ENCODE data around the gene SIRPA. TPM values are rescaled to one million over a fixed set of nuclear protein-coding genes. Genes with fewer than 3 reads are reported as not detected.

Gene SIRPA
- total and polyA plus RNA-seq, 4 experiments from 2014 or later = 1.8 to 2.4 TPM; not detected in 2

- no peak for DNase-seq
- intact Hi-C loops (cut with micrococcal nuclease) = no loop called here
- Histone ChIP-seq H3K27ac (ENCODE audit: low read depth, low read length) (no peak overlapping the region), H3K4me3 (ENCODE audit: low read length in 2 of 2) (no peak overlapping the region), H3K4me1 (ENCODE audit: insufficient read depth, low read length) (peaks cover 4% of the 10 kb centered on the region), H3K36me3 (ENCODE audit: insufficient read depth, low read length) (no peaks in the 10 kb centered on the region), H3K27me3 (ENCODE audit: insufficient read depth, low read length) (peaks cover 6% of the 10 kb centered on the region), H3K9me3 (ENCODE audit: control insufficient read depth in 1 of 2, low read length in 2 of 2) (no peaks in the 10 kb centered on the region)
- H3K27me3 Mint-ChIP-seq = peaks cover 27 to 41% of the 10 kb centered on the region in 2 donors
- peak overlapping the region in 1 of 8 donors; percentile 17 for H3K4me3 Mint-ChIP-seq
- ChIA-PET CTCF (ENCODE audit: partially characterized antibody) (no interaction called here), POLR2A (ENCODE audit: partially characterized antibody) (no interaction called here)
- H3K9me3 Mint-ChIP-seq = peaks cover 0 to 3% (median 0%) of the 10 kb centered on the region in 8 donors
- H3K4me1 Mint-ChIP-seq = peaks cover 0 to 2% (median 0%) of the 10 kb centered on the region in 4 donors
- H3K27ac Mint-ChIP-seq = no peak overlapping the region
- no peaks in the 10 kb centered on the region for H3K36me3 Mint-ChIP-seq
Measured at GRCh38 chr20:1890469-1891262, 4.5 kb upstream of the SIRPA start.

DNA sequence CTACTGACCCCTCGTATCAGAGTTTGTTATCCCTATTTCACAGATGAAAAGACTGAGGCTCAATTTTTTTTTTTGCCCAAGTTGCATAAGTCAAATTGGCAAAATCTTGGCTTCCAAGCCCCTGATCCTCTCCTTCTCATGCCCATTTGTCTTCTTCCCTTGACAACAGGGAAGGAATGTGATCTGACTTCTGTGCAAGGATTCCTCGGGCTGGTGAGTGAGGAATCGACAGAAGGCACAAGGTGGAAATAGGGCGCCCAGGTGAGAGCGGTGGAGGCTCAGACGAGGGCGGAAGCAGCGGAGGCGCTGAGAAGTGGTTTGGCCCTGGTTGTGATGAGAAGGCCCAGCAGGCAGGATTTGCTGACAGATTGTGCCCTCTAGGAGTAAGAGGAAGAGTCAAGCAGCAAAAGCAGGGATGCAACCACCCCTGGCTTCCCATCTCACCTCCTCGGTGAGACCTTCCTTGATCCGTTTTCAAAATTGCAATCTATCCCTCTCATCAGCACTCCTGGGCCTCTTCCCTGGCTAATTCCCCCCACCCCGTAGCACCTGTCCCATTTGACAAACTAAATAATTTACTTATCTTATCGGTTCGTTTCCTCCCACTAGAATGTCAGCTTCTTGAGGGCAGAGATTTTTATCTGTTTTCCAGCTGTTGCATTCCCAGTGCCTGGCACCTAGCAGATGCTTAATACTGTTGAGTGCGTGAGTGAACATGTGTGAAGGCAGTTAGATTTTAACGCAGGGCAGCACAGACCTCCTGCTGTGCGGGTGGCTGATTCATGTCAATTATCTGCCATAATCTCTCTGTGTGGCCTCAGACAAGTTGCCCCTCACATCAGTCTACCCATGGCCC lies 3.7 kb upstream of the SIRPA start:
- Histone ChIP-seq H3K36me3 (ENCODE audit: insufficient read depth, low read length) (no peaks in the 10 kb centered on the region), H3K9me3 (ENCODE audit: control insufficient read depth in 1 of 2, low read length in 2 of 2) (no peaks in the 10 kb centered on the region), H3K27ac (ENCODE audit: low read depth, low read length) (no peak overlapping the region), H3K27me3 (ENCODE audit: insufficient read depth, low read length) (peaks cover 6% of the 10 kb centered on the region), H3K4me1 (ENCODE audit: insufficient read depth, low read length) (peaks cover 5% of the 10 kb centered on the region), H3K4me3 (ENCODE audit: low read length in 2 of 2) (no peak overlapping the region)
- no peak for DNase-seq
- intact Hi-C loops (cut with micrococcal nuclease) = no loop called here
- Mint-ChIP-seq H3K27me3 (peaks cover 34 to 49% of the 10 kb centered on the region in 2 donors), H3K4me3 (peak overlapping the region in 2 of 8 donors; percentile 17 to 53), H3K9me3 (peaks cover 0 to 3% (median 0%) of the 10 kb centered on the region in 8 donors), H3K27ac (peak overlapping the region in 1 of 7 donors; percentile 1), H3K36me3 (no peaks in the 10 kb centered on the region), H3K4me1 (peaks cover 0 to 10% (median 0%) of the 10 kb centered on the region in 4 donors)
- ChIA-PET CTCF (ENCODE audit: partially characterized antibody) (no interaction called here), POLR2A (ENCODE audit: partially characterized antibody) (no interaction called here)

GRCh38 chr20:1892119-1892385 lies 3.2 kb upstream of the SIRPA start:
- ChIA-PET CTCF (ENCODE audit: partially characterized antibody) (no interaction called here), POLR2A (ENCODE audit: partially characterized antibody) (no interaction called here)
- H3K27me3 Mint-ChIP-seq = peaks cover 34 to 50% of the 10 kb centered on the region in 2 donors
- intact Hi-C loops (cut with micrococcal nuclease) = no loop called here
- peaks cover 0 to 3% (median 0%) of the 10 kb centered on the region in 8 donors for H3K9me3 Mint-ChIP-seq
- no peak overlapping the region for H3K27ac ChIP-seq (ENCODE audit: low read depth, low read length)
- H3K4me1 ChIP-seq (ENCODE audit: insufficient read depth, low read length) = peaks cover 5% of the 10 kb centered on the region
- H3K27ac Mint-ChIP-seq = no peak overlapping the region
- no peak for DNase-seq
- peaks cover 0 to 10% (median 0%) of the 10 kb centered on the region in 4 donors for H3K4me1 Mint-ChIP-seq
- no peaks in the 10 kb centered on the region for H3K36me3 Mint-ChIP-seq
- H3K4me3 ChIP-seq (ENCODE audit: low read length in 2 of 2) = no peak overlapping the region
- H3K27me3 ChIP-seq (ENCODE audit: insufficient read depth, low read length) = peaks cover 6% of the 10 kb centered on the region
- no peaks in the 10 kb centered on the region for H3K9me3 ChIP-seq (ENCODE audit: control insufficient read depth in 1 of 2, low read length in 2 of 2)
- no peaks in the 10 kb centered on the region for H3K36me3 ChIP-seq (ENCODE audit: insufficient read depth, low read length)
- H3K4me3 Mint-ChIP-seq = no peak overlapping the region

DNA sequence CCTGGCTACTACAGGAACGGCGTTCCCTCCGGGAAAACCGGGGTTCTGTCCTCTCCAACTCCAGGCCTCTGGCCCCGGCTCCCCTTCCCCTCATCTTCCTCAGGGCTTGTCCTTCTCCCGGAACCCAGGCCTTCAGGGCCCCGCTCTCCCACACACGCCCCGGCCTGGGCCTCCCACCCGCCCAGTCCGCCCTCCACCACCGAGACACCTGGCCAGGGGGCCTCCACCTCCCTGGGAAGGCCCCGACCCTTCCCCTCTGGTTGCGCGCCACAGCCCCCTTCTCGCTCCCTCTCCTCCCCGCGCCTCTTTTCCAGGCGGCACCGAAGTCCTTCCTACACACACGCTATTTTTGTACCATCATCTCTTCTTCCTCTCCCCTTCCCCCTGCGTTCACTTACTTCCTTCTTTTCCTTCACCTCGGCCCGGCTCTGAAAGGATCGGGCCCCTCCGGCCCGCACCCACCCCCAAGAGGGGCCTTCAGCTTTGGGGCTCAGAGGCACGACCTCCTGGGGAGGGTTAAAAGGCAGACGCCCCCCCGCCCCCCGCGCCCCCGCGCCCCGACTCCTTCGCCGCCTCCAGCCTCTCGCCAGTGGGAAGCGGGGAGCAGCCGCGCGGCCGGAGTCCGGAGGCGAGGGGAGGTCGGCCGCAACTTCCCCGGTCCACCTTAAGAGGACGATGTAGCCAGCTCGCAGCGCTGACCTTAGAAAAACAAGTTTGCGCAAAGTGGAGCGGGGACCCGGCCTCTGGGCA lies 1.3 kb upstream of the SIRPA start:
- Mint-ChIP-seq H3K4me3 (peak overlapping the region in 5 of 8 donors; percentile 23 to 55 (median 49)), H3K27ac (no peak overlapping the region), H3K27me3 (peaks cover 27 to 52% of the 10 kb centered on the region in 2 donors), H3K9me3 (no peaks in the 10 kb centered on the region), H3K4me1 (peaks cover 0 to 10% (median 0%) of the 10 kb centered on the region in 4 donors), H3K36me3 (no peaks in the 10 kb centered on the region)
- no peak overlapping the region for H3K27ac ChIP-seq (ENCODE audit: low read depth, low read length)
- DNase-seq = no peak
- H3K9me3 ChIP-seq (ENCODE audit: control insufficient read depth in 1 of 2, low read length in 2 of 2) = no peaks in the 10 kb centered on the region
- ChIA-PET CTCF (ENCODE audit: partially characterized antibody) (no interaction called here), POLR2A (ENCODE audit: partially characterized antibody) (no interaction called here)
- peaks cover 6% of the 10 kb centered on the region for H3K27me3 ChIP-seq (ENCODE audit: insufficient read depth, low read length)
- H3K36me3 ChIP-seq (ENCODE audit: insufficient read depth, low read length) = no peaks in the 10 kb centered on the region
- H3K4me1 ChIP-seq (ENCODE audit: insufficient read depth, low read length) = peaks cover 5% of the 10 kb centered on the region
- intact Hi-C loops (cut with micrococcal nuclease) = no loop called here
- H3K4me3 ChIP-seq (ENCODE audit: low read length in 2 of 2) = no peak overlapping the region

DNA sequence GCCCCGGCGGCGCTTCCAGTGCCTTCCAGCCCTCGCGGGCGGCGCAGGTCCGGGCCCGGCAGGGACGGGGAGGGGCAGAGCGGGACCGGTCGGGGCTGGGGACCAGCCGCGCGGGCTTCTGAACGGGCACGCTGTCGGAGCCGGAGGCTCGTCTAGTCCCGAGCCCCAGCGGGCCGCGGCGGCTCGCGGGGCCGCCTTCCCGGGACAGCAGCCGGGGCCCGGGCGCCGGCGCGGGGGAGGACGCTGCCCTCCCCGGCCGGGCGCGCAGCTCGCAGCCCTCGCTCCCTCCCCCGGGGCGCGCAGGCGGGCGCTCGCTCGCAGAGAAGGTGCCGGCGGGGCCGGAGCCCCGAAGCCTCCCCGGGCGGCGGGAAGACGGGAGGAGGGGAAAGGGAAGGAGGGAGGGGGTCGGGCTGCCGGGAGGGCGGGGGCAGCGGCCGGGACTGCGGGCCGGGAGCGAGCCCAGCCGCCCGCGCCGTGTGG lies 696 bp upstream of the SIRPA start:
- Histone ChIP-seq H3K4me1 (ENCODE audit: insufficient read depth, low read length) (peaks cover 5% of the 10 kb centered on the region), H3K36me3 (ENCODE audit: insufficient read depth, low read length) (no peaks in the 10 kb centered on the region), H3K27me3 (ENCODE audit: insufficient read depth, low read length) (peaks cover 6% of the 10 kb centered on the region), H3K4me3 (ENCODE audit: low read length in 2 of 2) (no peak overlapping the region), H3K27ac (ENCODE audit: low read depth, low read length) (no peak overlapping the region), H3K9me3 (ENCODE audit: control insufficient read depth in 1 of 2, low read length in 2 of 2) (no peaks in the 10 kb centered on the region)
- intact Hi-C loops (cut with micrococcal nuclease) = no loop called here
- Mint-ChIP-seq H3K4me3 (no peak overlapping the region), H3K27ac (no peak overlapping the region), H3K9me3 (no peaks in the 10 kb centered on the region), H3K27me3 (peaks cover 30 to 55% of the 10 kb centered on the region in 2 donors), H3K4me1 (peaks cover 0 to 10% (median 0%) of the 10 kb centered on the region in 4 donors), H3K36me3 (no peaks in the 10 kb centered on the region)
- ChIA-PET CTCF (ENCODE audit: partially characterized antibody) (no interaction called here), POLR2A (ENCODE audit: partially characterized antibody) (no interaction called here)
- DNase-seq = no peak

DNA sequence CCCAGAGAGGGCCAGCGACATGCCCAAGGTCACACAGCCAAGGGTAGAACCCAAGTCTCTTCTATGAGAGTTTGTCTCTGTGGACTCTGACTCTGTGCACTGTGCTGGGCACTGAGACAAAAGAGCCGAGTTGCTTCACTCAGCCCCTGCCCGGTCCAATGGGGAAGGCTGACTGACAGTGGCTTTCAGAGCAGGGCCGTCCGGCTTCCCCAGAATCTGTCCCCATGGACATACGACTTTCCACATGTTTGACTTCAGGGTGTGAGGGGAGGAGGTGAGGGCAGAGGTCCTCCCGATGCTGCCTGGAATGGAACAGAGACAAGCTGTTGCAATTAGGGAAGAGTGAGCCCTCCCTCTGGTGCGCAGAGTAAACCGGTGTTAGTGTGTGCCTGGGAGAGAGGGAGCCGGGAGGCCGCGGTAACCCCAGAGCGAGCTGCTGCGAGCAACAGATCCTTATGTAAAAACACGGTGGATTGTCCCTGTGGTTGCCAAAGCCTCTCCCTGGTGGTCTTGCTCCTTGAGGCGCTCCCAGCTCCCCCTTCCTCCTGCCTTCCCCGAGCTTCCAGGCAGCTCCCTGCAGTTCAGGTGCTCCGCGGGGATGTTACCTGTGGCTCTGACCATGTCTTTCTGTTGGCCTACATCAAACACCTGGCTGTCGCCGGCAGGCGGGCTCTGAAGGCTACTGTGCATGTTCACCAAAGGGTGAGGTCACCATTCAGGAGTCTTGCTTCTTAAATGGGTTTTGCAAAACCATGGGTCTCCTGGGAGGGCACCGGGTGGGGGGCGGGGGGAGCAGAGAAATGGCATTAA lies 672 bp downstream of the SIRPA start:
- H3K4me1 ChIP-seq (ENCODE audit: insufficient read depth, low read length) = peaks cover 5% of the 10 kb centered on the region

More for the DNA sequence above, 672 bp downstream of the SIRPA start:
- no peaks in the 10 kb centered on the region for H3K9me3 ChIP-seq (ENCODE audit: control insufficient read depth in 1 of 2, low read length in 2 of 2)
- H3K4me3 ChIP-seq (ENCODE audit: low read length in 2 of 2) = peak overlapping the region in 1 of 2 donors; percentile 29
- no peaks in the 10 kb centered on the region for H3K36me3 ChIP-seq (ENCODE audit: insufficient read depth, low read length)
- Mint-ChIP-seq H3K27me3 (peaks cover 31 to 50% of the 10 kb centered on the region in 2 donors), H3K9me3 (no peaks in the 10 kb centered on the region), H3K36me3 (no peaks in the 10 kb centered on the region), H3K4me1 (peaks cover 0 to 10% (median 0%) of the 10 kb centered on the region in 4 donors), H3K27ac (no peak overlapping the region), H3K4me3 (peak overlapping the region; percentile 31 to 72 (median 47))
- peaks cover 6% of the 10 kb centered on the region for H3K27me3 ChIP-seq (ENCODE audit: insufficient read depth, low read length)
- DNase-seq = no peak
- POLR2A ChIA-PET (ENCODE audit: partially characterized antibody) = no interaction called here
- intact Hi-C loops (cut with micrococcal nuclease) = no loop called here
- no peak overlapping the region for H3K27ac ChIP-seq (ENCODE audit: low read depth, low read length)
- CTCF ChIA-PET (ENCODE audit: partially characterized antibody) = no interaction called here
